K562 (cell line): ENCODE measurements around the gene POLA1. TPM values are rescaled to one million over a fixed set of nuclear protein-coding genes. Genes with fewer than 3 reads are reported as not detected.

Experiments
- ATAC-seq: fragments of 200-7000 bp; cut with Tn5 transposase; 3 replicates; pipeline ENCODE4 v1.9.1; 2020; ENCODE audit warnings: moderate library complexity
- BruUV-seq: library from RNA; stranded (reverse); fragments of 400-500 nt; replicated peaks from 2 replicates; lab custom pipeline; 2021; lab: Mats Ljungman, UMichigan
- CTCF ChIA-PET: fragments of 300-600 bp; formaldehyde crosslinking; extraction: SDS; loops from one replicate; lab custom pipeline; 2021; ENCODE audit warnings: low intra/inter-chr PET ratio; lab: Yijun Ruan, JAX
- POLR2A ChIA-PET: fragments of 300-600, 350-650 bp; sonication (Branson Sonifier 250); formaldehyde crosslinking; extraction: SDS; loops from one replicate; lab custom pipeline; 2021; ENCODE audit warnings: antibody characterized with exemption, inconsistent platforms; lab: Yijun Ruan, JAX
- DNase-seq, 4 experiments: peaks; one replicate each; pipeline versions ENCODE4 v3.0.0 to v3.0.0-alpha.2; 2011 to 2018; ENCODE audit warnings: low spot score in 3 of 4, mixed read lengths in 3 of 4; ENCODE audit errors: extremely low read depth in 1 of 4
- FAIRE-seq: peaks from 2 replicates; lab custom pipeline; 2011; peaks lifted over from hg19 to GRCh38; lab: Jason Lieb, UNC
- H2AFZ ChIP-seq: 2 replicates; pipeline ENCODE4 v1.6.0; 2011; ENCODE audit warnings: low read depth, low read length, control low read depth, inconsistent platforms
- H3K27ac ChIP-seq: fragments of 200-600 bp; 3 replicates; pipeline ENCODE4 v1.8.0; 2011; ENCODE audit warnings: low read depth, mild to moderate bottlenecking, control low read depth, inconsistent platforms, low read length, moderate library complexity, mixed read lengths; ENCODE audit errors: extremely low read depth
- H3K27me3 ChIP-seq, 2 experiments: fragments of 300-600 bp in 1 of 2; 2 replicates in 1 of 2; 3 replicates in 1 of 2; pipeline versions ENCODE4 v1.6.0 to v1.8.0; 2011; ENCODE audit warnings: inconsistent platforms in 2 of 2, low read length in 2 of 2, mild to moderate bottlenecking in 1 of 2, mixed read lengths in 1 of 2, moderate library complexity in 1 of 2; ENCODE audit not compliant: control insufficient read depth in 2 of 2, insufficient read depth in 2 of 2
- H3K36me3 ChIP-seq: fragments of 300-600 bp; 3 replicates; pipeline ENCODE4 v1.8.0; 2011; ENCODE audit warnings: mild to moderate bottlenecking, low read length, inconsistent platforms; ENCODE audit not compliant: control insufficient read depth, insufficient read depth
- H3K4me1 ChIP-seq, 2 experiments: fragments of 200-600 bp in 1 of 2; replicated peaks in 1 of 2; 2 replicates in 1 of 2; 3 replicates in 1 of 2; pipeline versions ENCODE4 v1.5.1 to v1.8.0; 2011; ENCODE audit warnings: inconsistent platforms in 2 of 2, low read length in 2 of 2, mild to moderate bottlenecking in 1 of 2, mixed read lengths in 1 of 2, moderate library complexity in 1 of 2; ENCODE audit not compliant: control insufficient read depth in 2 of 2, insufficient read depth in 2 of 2
- H3K4me2 ChIP-seq: 2 replicates; pipeline ENCODE4 v1.6.1; 2011; ENCODE audit warnings: low read length, control low read depth, inconsistent platforms, mixed read lengths; ENCODE audit not compliant: insufficient read depth
- H3K4me3 ChIP-seq: fragments of 200-600 bp; sonication (generic), shearing (Covaris generic); 2 replicates; pipeline ENCODE4 v1.5.1; 2016; ENCODE audit warnings: control low read depth, inconsistent platforms
- H3K79me2 ChIP-seq: fragments of 200-600 bp; 3 replicates; pipeline ENCODE4 v1.8.0; 2011; ENCODE audit warnings: low read length, inconsistent platforms; ENCODE audit not compliant: control insufficient read depth, insufficient read depth
- H3K9ac ChIP-seq, 2 experiments: 2 replicates each; pipeline versions ENCODE4 v1.6.0 to v1.6.1; 2011; ENCODE audit warnings: low read depth in 2 of 2, low read length in 2 of 2, control low read depth in 1 of 2, inconsistent platforms in 1 of 2, mild to moderate bottlenecking in 1 of 2, mixed read lengths in 1 of 2; ENCODE audit not compliant: insufficient read depth in 1 of 2
- H3K9me1 ChIP-seq: one replicate; pipeline ENCODE4 v1.6.0; 2011; ENCODE audit warnings: inconsistent platforms, mild to moderate bottlenecking, low read length, moderate library complexity; ENCODE audit not compliant: control insufficient read depth, insufficient read depth
- H3K9me3 ChIP-seq: replicated peaks from 2 replicates; pipeline ENCODE4 v1.5.1; 2011; ENCODE audit warnings: low read depth, low read length, inconsistent platforms; ENCODE audit not compliant: control insufficient read depth, insufficient read depth
- H4K20me1 ChIP-seq: replicated peaks from 2 replicates; pipeline ENCODE4 v1.6.1; 2011; ENCODE audit warnings: low read length, inconsistent platforms, mixed read lengths; ENCODE audit not compliant: control insufficient read depth, insufficient read depth
- CBX2 ChIP-seq: fragments of 200-600 bp; sonication (generic); IDR thresholded peaks from one replicate; pipeline ENCODE4 v1.6.1; 2012; ENCODE audit warnings: mild to moderate bottlenecking, low read length, inconsistent platforms; ENCODE audit not compliant: insufficient read depth, poor library complexity, severe bottlenecking
- CBX3 ChIP-seq, 2 experiments: IDR thresholded peaks; 1 replicate in 1 of 2; 2 replicates in 1 of 2; pipeline ENCODE4 v1.6.1; 2012; ENCODE audit warnings: inconsistent platforms in 2 of 2, low read length in 2 of 2, borderline replicate concordance in 1 of 2, control low read depth in 1 of 2
- ETV5 ChIP-seq: sonication (generic); formaldehyde crosslinking; IDR thresholded peaks from 2 replicates; pipeline ENCODE4 v1.4.0; 2020; ENCODE audit warnings: low read depth, mild to moderate bottlenecking, missing genetic modification reagents
- HOXB6 ChIP-seq: fragments of 250-450 bp; sonication (Bioruptor Pico); IDR thresholded peaks from 2 replicates; pipeline ENCODE4 v1.5.1; 2022; ENCODE audit warnings: mild to moderate bottlenecking, borderline replicate concordance
- PHF8 ChIP-seq: fragments of 200-600 bp; sonication (generic); IDR thresholded peaks from 2 replicates; pipeline ENCODE4 v1.6.1; 2012; ENCODE audit warnings: mixed run types, mild to moderate bottlenecking, inconsistent platforms, low read length, moderate library complexity, borderline replicate concordance
- ZNF277 ChIP-seq: fragments of 250-450 bp; sonication (Bioruptor Pico); IDR thresholded peaks from 2 replicates; pipeline ENCODE4 v1.8.0; 2022; ENCODE audit warnings: inconsistent platforms, mild to moderate bottlenecking, moderate library complexity, borderline replicate concordance
- ZNF592 ChIP-seq: fragments of 450-650 bp; IDR thresholded peaks from 2 replicates; pipeline ENCODE4 v1.6.1; 2017; ENCODE audit warnings: antibody characterized with exemption, mild to moderate bottlenecking
- WGBS: fragments of 100-300 bp; shearing (Covaris generic); methylation state at CpG from one replicate; pipeline ENCODE4 v1.1.6; 2016; ENCODE audit warnings: low coverage, mixed read lengths; ENCODE audit not compliant: insufficient coverage; ENCODE audit errors: missing lambda C conversion rate; 5-methylcytosine and 5-hydroxymethylcytosine counted together
- in situ Hi-C: fragments of 300-500 bp; cut with MboI; formaldehyde crosslinking; loops from 4 replicates; pipeline ENCODE4 v1.15.0; 2018; ENCODE audit warnings: inconsistent platforms, mixed read lengths
- intact Hi-C: fragments of 100-400 bp; cut with micrococcal nuclease; formaldehyde crosslinking; loops from 2 replicates; pipeline ENCODE4 v1.14.2; 2022
- polyA plus RNA-seq, 8 experiments: library from polyadenylated mRNA; depleted of rRNA in 4 of 8; stranded (reverse) in 5 of 8; unstranded in 3 of 8; fragments of >200 nt; fragmentation: Nextera tagmentation in 2 of 8; fragmentation: Illumina TruSeq in 1 of 8; extraction: Ambion mirVana in 2 of 8; extraction: Trizol in 1 of 8; gene quantifications; 2 replicates each; pipeline versions ENCODE4 v1.2.1 to v1.2.3, GENCODE V29; 2011 to 2014; ENCODE audit warnings: inconsistent platforms in 1 of 8, missing spikeins in 1 of 8
- total RNA-seq, 7 experiments: library from RNA; depleted of rRNA in 6 of 7; stranded (reverse); fragments of >200 nt in 6 of 7; fragmentation: Illumina TruSeq in 2 of 7; extraction: Trizol in 2 of 7; gene quantifications; 2 replicates each; pipeline versions ENCODE4 v1.2.1 to v1.2.3, GENCODE V29; 2011 to 2021; ENCODE audit warnings: low replicate concordance in 1 of 7
- TF ChIP-seq, protein P1 (sequence below): fragments of 450-650 bp; IDR thresholded peaks from 2 replicates; pipeline ENCODE4 v1.6.1; 2014; ENCODE audit warnings: low read depth, mild to moderate bottlenecking, moderate library complexity, borderline replicate concordance

The POLA1 gene
- total and polyA plus RNA-seq, 9 of the 15 experiments (the other 6 are each of a cell fraction or from before 2014, with no cell fraction given) = 8.6 to 48.4 (median 27.4) TPM

DNA sequence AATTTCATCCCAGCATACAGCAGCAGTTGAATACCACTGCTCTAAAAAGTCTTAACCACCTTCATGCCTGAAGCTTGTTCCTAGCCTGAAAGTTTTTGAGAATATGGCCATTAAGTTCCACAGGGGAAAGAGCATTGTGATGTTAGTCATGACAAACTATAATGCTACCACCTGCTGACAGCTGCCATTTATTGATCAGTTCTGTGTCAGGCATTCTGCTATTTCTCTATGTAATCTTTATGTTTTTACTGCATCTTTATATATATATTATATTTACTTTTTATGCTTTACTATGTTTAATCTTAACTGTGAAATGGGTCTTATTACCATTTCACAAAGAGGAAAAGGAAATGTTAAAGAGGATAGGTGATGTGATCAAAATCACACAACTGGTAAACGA is 268.1 kb downstream of the POLA1 start:
- WGBS = 60% methylated on average over 1 of the region's 1 CpG
- TF ChIP-seq CBX2 (no peak), PHF8 (no peak), ETV5 (CRISPR knock-in tag) (no peak), ZNF277 (CRISPR knock-in tag) (no peak)
- H2AFZ ChIP-seq = no peak overlapping the region
- ChIA-PET POLR2A (no interaction called here), CTCF (no interaction called here)
- H3K27ac ChIP-seq = no peak overlapping the region
- H3K4me3 ChIP-seq = no peak overlapping the region
- H3K4me2 ChIP-seq = no peak overlapping the region
- no peaks in the 10 kb centered on the region for H3K27me3 ChIP-seq
- H3K9me3 ChIP-seq = no peaks in the 10 kb centered on the region
- no peaks in the 10 kb centered on the region for H3K79me2 ChIP-seq
- no TSS peak for BruUV-seq
- H4K20me1 ChIP-seq = no peaks in the 10 kb centered on the region
- no peak overlapping the region for H3K9ac ChIP-seq
- DNase-seq (no peak), FAIRE-seq (no peak), ATAC-seq (no peak)
- no peaks in the 10 kb centered on the region for H3K36me3 ChIP-seq
- in situ Hi-C loops = no loop called here
- no peaks in the 10 kb centered on the region; a peak in 1 of 5 replicates for H3K4me1 ChIP-seq
- no peaks in the 10 kb centered on the region for H3K9me1 ChIP-seq
- intact Hi-C loops = no loop called here

GRCh38 chrX:24963823-24964222 is 270.1 kb downstream of the POLA1 start:
- Histone ChIP-seq H3K27ac (no peak overlapping the region), H3K9me3 (no peaks in the 10 kb centered on the region), H3K9me1 (no peaks in the 10 kb centered on the region), H3K27me3 (no peaks in the 10 kb centered on the region), H3K4me2 (no peak overlapping the region), H3K4me3 (no peak overlapping the region), H3K79me2 (no peaks in the 10 kb centered on the region), H2AFZ (no peak overlapping the region), H3K9ac (no peak overlapping the region), H3K4me1 (no peaks in the 10 kb centered on the region; a peak in 1 of 5 replicates), H4K20me1 (no peaks in the 10 kb centered on the region), H3K36me3 (no peaks in the 10 kb centered on the region)
- BruUV-seq = no TSS peak
- POLR2A ChIA-PET = no interaction called here
- DNase-seq (no peak), ATAC-seq (no peak), FAIRE-seq (no peak)
- CTCF ChIA-PET = interaction anchor here (0.5 kb wide), 1 partner anchor 9 kb away, joined by 3 read pairs; no protein-coding TSS in a partner anchor
- in situ Hi-C loops = no loop called here
- intact Hi-C loops = no loop called here
- 78% methylated on average over 2 of the region's 2 CpGs for WGBS
- TF ChIP-seq, protein P1, sequence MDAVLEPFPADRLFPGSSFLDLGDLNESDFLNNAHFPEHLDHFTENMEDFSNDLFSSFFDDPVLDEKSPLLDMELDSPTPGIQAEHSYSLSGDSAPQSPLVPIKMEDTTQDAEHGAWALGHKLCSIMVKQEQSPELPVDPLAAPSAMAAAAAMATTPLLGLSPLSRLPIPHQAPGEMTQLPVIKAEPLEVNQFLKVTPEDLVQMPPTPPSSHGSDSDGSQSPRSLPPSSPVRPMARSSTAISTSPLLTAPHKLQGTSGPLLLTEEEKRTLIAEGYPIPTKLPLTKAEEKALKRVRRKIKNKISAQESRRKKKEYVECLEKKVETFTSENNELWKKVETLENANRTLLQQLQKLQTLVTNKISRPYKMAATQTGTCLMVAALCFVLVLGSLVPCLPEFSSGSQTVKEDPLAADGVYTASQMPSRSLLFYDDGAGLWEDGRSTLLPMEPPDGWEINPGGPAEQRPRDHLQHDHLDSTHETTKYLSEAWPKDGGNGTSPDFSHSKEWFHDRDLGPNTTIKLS = no peak
- no peak for TF ChIP-seq ZNF592
- TF ChIP-seq HOXB6 (CRISPR knock-in tag) = no peak
- TF ChIP-seq CBX3 (IDR thresholded peaks at IDR 0.05; ENCODE audit: borderline replicate concordance in 1 of 2, low read length in 2 of 2) = no peak
